Fibroblast of peridontal ligament (primary cell): ENCODE measurements around the gene GRK5.
A peak's percentile ranks its signal among the peaks of the same experiment; 100 is the strongest.

Experiments used
- DNase-seq: peaks from one replicate; pipeline ENCODE4 v3.0.0-alpha.2; 2010; ENCODE audit errors: extremely low read depth

Gene GRK5

GRCh38 chr10:119502618-119503155 is 295.3 kb downstream of the GRK5 start:
- DNase-seq: no peak

GRCh38 chr10:119503821-119504220 is 296.4 kb downstream of the GRK5 start:
- DNase-seq: no peak

GRCh38 chr10:119504651-119505050 is 297.3 kb downstream of the GRK5 start:
- no peak for DNase-seq

GRCh38 chr10:119505131-119505551 is 297.8 kb downstream of the GRK5 start:
- DNase-seq: peak; percentile 64
